Sigmoid colon (tissue), 7 donors: ENCODE measurements around the gene EPHA1. TPM values are rescaled to one million over a fixed set of nuclear protein-coding genes. Genes with fewer than 3 reads are reported as not detected.

Experiments used
- DNase-seq: peaks from one replicate; pipeline ENCODE4 v3.0.0-alpha.2; 2019
- H3K27ac ChIP-seq, 4 donors: fragments of 200-600 bp; sonication (generic); one replicate each; pipeline ENCODE4 v1.5.1; 2016 to 2019; ENCODE audit warnings: mild to moderate bottlenecking in 1 of 4
- H3K27me3 ChIP-seq, 3 donors: fragments of 200-600 bp; sonication (generic); one replicate each; pipeline ENCODE4 v1.5.1; 2019; ENCODE audit warnings: mild to moderate bottlenecking in 1 of 3
- H3K36me3 ChIP-seq, 4 donors: fragments of 200-600 bp; sonication (generic); one replicate each; pipeline ENCODE4 v1.5.1; 2016 to 2019
- H3K4me1 ChIP-seq, 4 donors: fragments of 200-600 bp; sonication (generic); one replicate each; pipeline ENCODE4 v1.5.1; 2017 to 2019
- H3K4me3 ChIP-seq, 4 donors: fragments of 200-600 bp; sonication (generic); one replicate each; pipeline ENCODE4 v1.5.1; 2017 to 2019; ENCODE audit warnings: mild to moderate bottlenecking in 2 of 4, moderate library complexity in 1 of 4
- H3K9me3 ChIP-seq, 4 donors: fragments of 200-600 bp in 3 of 4; sonication (generic) in 3 of 4; one replicate each; pipeline versions ENCODE4 v1.5.1 to v1.6.1; 2013 to 2019
- EP300 ChIP-seq, 4 donors: sonication (generic); formaldehyde crosslinking; IDR thresholded peaks; one replicate each; pipeline ENCODE4 v1.6.1; 2017; ENCODE audit warnings: antibody characterized with exemption in 4 of 4
- POLR2A ChIP-seq, 2 donors: fragments of 450-650 bp; IDR thresholded peaks; one replicate each; pipeline ENCODE4 v1.6.1; 2016; ENCODE audit warnings: antibody characterized with exemption in 2 of 2, mild to moderate bottlenecking in 2 of 2, moderate library complexity in 2 of 2
- POLR2AphosphoS5 ChIP-seq, 4 donors: sonication (generic); formaldehyde crosslinking; IDR thresholded peaks; one replicate each; pipeline ENCODE4 v1.6.1; 2017; ENCODE audit warnings: antibody characterized with exemption in 4 of 4
- WGBS, 2 donors: extraction: QIAGEN DNeasy Blood & Tissue Kit; methylation state at CpG; one replicate each; pipeline ENCODE4 v1.1.7; 2013; 5-methylcytosine and 5-hydroxymethylcytosine counted together
- intact Hi-C: fragments of 100-400 bp; cut with DNase I; formaldehyde crosslinking; loops from one replicate; pipeline ENCODE4 v1.15.1; 2023
- polyA plus RNA-seq, 3 donors: library from polyadenylated mRNA; stranded (reverse); fragments of 200-250 nt; gene quantifications; one replicate each; pipeline ENCODE4 v1.2.3, GENCODE V29; 2013
- total RNA-seq, 4 donors: library from RNA; depleted of rRNA; stranded (reverse); fragments of >200 nt; gene quantifications; one replicate each; pipeline ENCODE4 v1.1.0, GENCODE V29; 2016
- TF ChIP-seq, protein P1 (sequence below), 4 experiments: fragments of 450-650 bp in 3 of 4; fragments of 200-600 bp in 1 of 4; IDR thresholded peaks; one replicate each; pipeline ENCODE4 v1.5.1; 2016 to 2019; ENCODE audit warnings: antibody characterized with exemption in 4 of 4, mild to moderate bottlenecking in 3 of 4, moderate library complexity in 2 of 4
- donor health status: healthy with polysubstance abuse.
- donor health status: Bipolar disorder and iron deficiency.
- donor health status: healthy.

Gene EPHA1
- total and polyA plus RNA-seq, 7 donors: 0.14 to 10.2 (median 1.5) TPM; not detected in 2

- DNase-seq: no peak
- H3K9me3 ChIP-seq: no peaks in the 10 kb centered on the region
- H3K27ac ChIP-seq: no peak overlapping the region
- intact Hi-C loops: no loop called here
- no peak overlapping the region for H3K4me3 ChIP-seq
- 89 to 90% methylated on average over 2 of the region's 2 CpGs for WGBS, 2 donors
- no peaks in the 10 kb centered on the region for H3K27me3 ChIP-seq
- TF ChIP-seq POLR2AphosphoS5 (IDR thresholded peaks at IDR 0.05) (no peak), POLR2A (IDR thresholded peaks at IDR 0.05) (no peak), EP300 (IDR thresholded peaks at IDR 0.05) (no peak)
- TF ChIP-seq, protein P1, sequence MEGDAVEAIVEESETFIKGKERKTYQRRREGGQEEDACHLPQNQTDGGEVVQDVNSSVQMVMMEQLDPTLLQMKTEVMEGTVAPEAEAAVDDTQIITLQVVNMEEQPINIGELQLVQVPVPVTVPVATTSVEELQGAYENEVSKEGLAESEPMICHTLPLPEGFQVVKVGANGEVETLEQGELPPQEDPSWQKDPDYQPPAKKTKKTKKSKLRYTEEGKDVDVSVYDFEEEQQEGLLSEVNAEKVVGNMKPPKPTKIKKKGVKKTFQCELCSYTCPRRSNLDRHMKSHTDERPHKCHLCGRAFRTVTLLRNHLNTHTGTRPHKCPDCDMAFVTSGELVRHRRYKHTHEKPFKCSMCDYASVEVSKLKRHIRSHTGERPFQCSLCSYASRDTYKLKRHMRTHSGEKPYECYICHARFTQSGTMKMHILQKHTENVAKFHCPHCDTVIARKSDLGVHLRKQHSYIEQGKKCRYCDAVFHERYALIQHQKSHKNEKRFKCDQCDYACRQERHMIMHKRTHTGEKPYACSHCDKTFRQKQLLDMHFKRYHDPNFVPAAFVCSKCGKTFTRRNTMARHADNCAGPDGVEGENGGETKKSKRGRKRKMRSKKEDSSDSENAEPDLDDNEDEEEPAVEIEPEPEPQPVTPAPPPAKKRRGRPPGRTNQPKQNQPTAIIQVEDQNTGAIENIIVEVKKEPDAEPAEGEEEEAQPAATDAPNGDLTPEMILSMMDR (IDR thresholded peaks at IDR 0.05): no peak
- H3K4me1 ChIP-seq: no peaks in the 10 kb centered on the region
- H3K36me3 ChIP-seq: no peaks in the 10 kb centered on the region
Observed at GRCh38 chr7:143455491-143455890, 46.8 kb upstream of the EPHA1 start.

GRCh38 chr7:143454091-143454680, 45.5 kb upstream of the EPHA1 start:
- no peaks in the 10 kb centered on the region for H3K9me3 ChIP-seq
- 75 to 85% methylated on average over 1 of the region's 1 CpG for WGBS, 2 donors
- no peaks in the 10 kb centered on the region for H3K4me1 ChIP-seq
- DNase-seq: no peak
- intact Hi-C loops: no loop called here
- no peak overlapping the region for H3K27ac ChIP-seq
- TF ChIP-seq, protein P1 (IDR thresholded peaks at IDR 0.05): no peak
- no peak for TF ChIP-seq POLR2AphosphoS5 (IDR thresholded peaks at IDR 0.05)
- no peaks in the 10 kb centered on the region for H3K27me3 ChIP-seq
- H3K4me3 ChIP-seq: no peak overlapping the region
- no peaks in the 10 kb centered on the region for H3K36me3 ChIP-seq

DNA sequence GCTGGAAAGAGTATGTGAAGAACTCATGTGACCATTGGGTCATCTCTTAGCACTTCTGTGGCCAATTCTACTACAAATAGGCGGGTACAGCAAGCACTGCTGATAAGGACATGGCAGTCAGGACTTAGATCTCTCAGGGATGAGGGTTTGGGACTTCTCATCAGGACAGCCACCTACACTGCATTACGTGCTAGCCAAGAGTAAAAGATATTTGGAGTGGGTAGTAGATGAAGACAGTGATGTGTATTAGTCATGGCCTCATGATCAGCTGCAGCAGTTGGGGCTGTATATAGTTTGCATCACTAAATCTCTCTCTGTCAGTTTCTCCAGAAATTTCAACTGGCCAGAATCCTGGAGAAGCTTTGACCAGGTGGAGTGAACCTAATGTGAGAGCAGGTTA, 43.8 kb upstream of the EPHA1 start:
- WGBS, 2 donors: 92% methylated on average over 2 of the region's 2 CpGs
- TF ChIP-seq, protein P1 (IDR thresholded peaks at IDR 0.05): no peak
- TF ChIP-seq POLR2AphosphoS5 (IDR thresholded peaks at IDR 0.05): no peak
- no peak for TF ChIP-seq EP300 (IDR thresholded peaks at IDR 0.05)
- TF ChIP-seq POLR2A (IDR thresholded peaks at IDR 0.05): no peak
- Histone ChIP-seq H3K4me1 (no peaks in the 10 kb centered on the region), H3K4me3 (no peak overlapping the region), H3K27ac (no peak overlapping the region), H3K27me3 (no peaks in the 10 kb centered on the region), H3K36me3 (no peaks in the 10 kb centered on the region), H3K9me3 (no peaks in the 10 kb centered on the region)
- intact Hi-C loops: no loop called here
- DNase-seq: no peak

- Histone ChIP-seq H3K4me1 (no peaks in the 10 kb centered on the region), H3K27me3 (no peaks in the 10 kb centered on the region), H3K4me3 (no peak overlapping the region), H3K9me3 (no peaks in the 10 kb centered on the region), H3K36me3 (no peaks in the 10 kb centered on the region), H3K27ac (no peak overlapping the region)
- WGBS, 2 donors: 27 to 68% methylated on average over 1 of the region's 1 CpG
- intact Hi-C loops: no loop called here
- TF ChIP-seq, protein P1 (IDR thresholded peaks at IDR 0.05): no peak
- TF ChIP-seq POLR2A (IDR thresholded peaks at IDR 0.05) (no peak), EP300 (IDR thresholded peaks at IDR 0.05) (no peak), POLR2AphosphoS5 (IDR thresholded peaks at IDR 0.05) (no peak)
- DNase-seq: no peak
Observed at GRCh38 chr7:143451746-143452145, 43.1 kb upstream of the EPHA1 start.

DNA sequence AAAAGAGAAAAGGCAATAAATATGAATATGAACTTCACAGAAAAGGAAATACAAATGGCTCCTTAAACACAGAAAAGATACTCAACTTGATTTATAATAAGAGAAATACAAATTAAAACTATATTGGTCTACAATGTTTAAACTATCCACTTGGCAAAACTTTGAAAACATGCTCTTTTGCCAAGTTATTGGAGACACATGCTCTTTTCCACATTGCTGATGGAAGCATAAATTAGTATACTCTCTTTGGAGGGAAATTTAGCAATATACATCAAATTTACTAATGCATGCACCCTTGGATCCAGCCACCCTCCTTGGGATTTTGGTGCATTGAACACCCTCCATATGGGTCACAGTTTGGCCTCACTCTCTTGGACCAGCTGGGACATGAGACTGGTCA, 42.5 kb upstream of the EPHA1 start:
- intact Hi-C loops: no loop called here
- H3K27me3 ChIP-seq: no peaks in the 10 kb centered on the region
- H3K27ac ChIP-seq: no peak overlapping the region
- H3K4me1 ChIP-seq: no peaks in the 10 kb centered on the region
- no peaks in the 10 kb centered on the region for H3K36me3 ChIP-seq
- no peaks in the 10 kb centered on the region for H3K9me3 ChIP-seq
- H3K4me3 ChIP-seq: no peak overlapping the region
- DNase-seq: no peak
- TF ChIP-seq EP300 (IDR thresholded peaks at IDR 0.05): no peak
- TF ChIP-seq, protein P1 (IDR thresholded peaks at IDR 0.05): no peak
- TF ChIP-seq POLR2A (IDR thresholded peaks at IDR 0.05): no peak
- TF ChIP-seq POLR2AphosphoS5 (IDR thresholded peaks at IDR 0.05): no peak
